Measurements from ENCODE around the gene ARHGAP31.
"Not testable (repeated sequence)": the region's sequence is repeated elsewhere in the genome, so short reads cannot be mapped to it uniquely, and the experiment has no call there.

ARHGAP31 gene

DNA sequence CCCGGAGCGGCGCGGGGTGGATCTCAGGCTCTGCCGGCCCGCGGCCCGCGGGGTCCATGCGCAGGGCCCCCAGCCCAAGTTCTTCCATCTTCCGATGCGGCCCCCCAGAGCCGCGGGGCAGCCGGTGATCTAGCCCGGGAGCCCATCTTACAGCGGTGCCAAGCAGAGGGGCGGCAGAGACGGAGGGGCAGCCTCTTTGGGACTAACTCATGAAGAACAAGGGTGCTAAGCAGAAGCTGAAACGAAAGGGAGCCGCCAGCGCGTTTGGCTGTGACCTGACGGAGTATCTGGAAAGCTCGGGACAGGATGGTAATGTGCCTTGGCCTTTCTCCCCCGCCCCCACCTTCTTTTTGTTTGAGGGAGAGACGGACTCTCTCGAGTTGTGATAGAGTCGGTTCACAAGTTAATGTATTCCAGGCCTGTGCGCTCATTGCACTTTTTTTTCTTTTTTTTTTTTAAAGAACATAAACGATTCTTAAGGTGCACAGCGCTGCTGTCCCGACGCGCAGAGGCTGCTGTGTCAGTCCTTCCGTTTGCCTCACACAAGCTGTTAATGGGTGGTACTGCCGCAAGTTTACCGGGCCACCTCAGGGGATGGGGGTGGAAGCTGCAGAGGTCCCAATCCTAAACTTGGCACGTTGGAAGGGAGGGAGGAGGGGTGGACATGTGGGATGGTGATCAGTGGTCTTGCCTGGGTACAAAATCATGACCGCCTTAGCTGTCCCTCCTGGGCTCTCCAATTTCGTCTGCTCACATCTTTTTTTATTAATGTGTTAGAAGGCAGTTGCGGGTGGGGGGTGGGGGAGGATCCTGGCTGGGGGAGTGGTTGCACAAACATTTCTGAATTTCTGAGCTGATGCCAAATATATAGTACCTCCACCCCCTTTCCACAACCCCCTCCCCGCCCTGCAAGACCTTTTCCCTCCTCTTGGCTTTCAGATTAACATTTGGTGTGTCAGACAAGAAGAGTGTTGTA, 801 bp downstream of the ARHGAP31 start:
- DNase-seq, result peak; percentile 29

GRCh38 chr3:119295816-119296726, 1.9 kb downstream of the ARHGAP31 start:
- peak; percentile 43 for DNase-seq

GRCh38 chr3:119296727-119297122, 2.5 kb downstream of the ARHGAP31 start:
- DNase-seq, result no peak

DNA sequence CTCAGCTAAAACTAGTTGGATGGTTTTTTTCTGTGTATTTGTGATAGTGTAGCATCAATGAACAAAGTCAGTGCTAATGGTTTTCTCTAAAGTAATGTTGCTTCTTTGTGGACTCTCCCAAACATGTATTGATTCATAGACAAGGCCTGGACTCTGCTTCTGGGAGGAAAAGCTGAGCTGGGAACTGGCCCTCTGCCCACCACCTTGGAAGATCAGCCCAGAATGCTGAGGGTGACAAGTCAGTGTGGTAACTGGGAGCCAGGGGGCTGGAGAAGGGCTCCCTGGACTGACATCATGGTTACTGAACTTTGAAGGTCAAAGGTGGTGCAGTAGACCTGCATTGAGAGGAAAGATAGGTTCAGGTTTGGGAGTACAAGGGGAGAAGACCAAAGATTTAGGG, 3.0 kb downstream of the ARHGAP31 start:
- no peak for DNase-seq

DNA sequence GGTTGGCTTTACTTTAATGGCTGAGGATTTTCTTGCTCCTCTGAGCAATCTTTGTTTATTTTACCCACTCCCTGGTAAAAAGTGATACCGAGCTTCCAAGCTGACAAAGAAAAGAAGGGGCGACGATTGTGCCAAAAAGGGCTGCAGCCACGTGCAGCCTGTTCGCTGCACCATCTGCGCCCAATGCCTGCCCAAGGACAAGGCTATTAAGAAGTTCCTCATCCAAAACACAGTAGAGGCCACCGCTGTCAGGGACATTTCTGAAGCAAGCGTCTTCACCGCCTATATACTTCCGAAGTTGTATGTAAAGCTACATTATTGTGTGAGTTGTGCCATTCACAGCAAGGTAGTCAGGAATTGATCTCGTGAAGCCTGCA, 4.4 kb downstream of the ARHGAP31 start:
- peak; percentile 51 for DNase-seq

GRCh38 chr3:119300991-119301391, 6.8 kb downstream of the ARHGAP31 start:
- DNase-seq, result no peak

GRCh38 chr3:119301662-119302061, 7.5 kb downstream of the ARHGAP31 start:
- DNase-seq, result no peak

GRCh38 chr3:119302697-119303551, 8.7 kb downstream of the ARHGAP31 start:
- no peak for DNase-seq

GRCh38 chr3:119304201-119304713, 10.1 kb downstream of the ARHGAP31 start:
- no peak for DNase-seq

DNA sequence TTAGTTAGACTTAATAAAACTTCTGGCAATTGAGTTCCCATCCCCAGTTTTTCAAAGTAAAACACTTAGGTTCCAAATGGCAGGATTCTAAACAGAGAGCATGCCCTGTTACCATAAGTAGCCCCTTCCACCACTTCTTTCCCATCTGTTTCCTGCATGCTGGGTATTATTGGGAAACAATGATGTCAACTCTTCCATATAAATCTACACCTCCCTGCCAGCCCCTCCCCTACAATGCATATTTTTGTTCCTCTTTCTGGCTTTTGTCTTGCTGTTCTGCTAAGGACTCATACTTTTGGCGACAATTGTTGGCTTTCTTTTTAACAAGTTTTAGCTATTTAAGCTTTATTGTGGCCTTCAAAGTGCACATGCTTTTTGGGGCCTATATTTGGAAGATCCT, 11.1 kb downstream of the ARHGAP31 start:
- DNase-seq, result no peak

GRCh38 chr3:119306378-119306777, 12.2 kb downstream of the ARHGAP31 start:
- DNase-seq, result not testable (repeated sequence)

GRCh38 chr3:119308355-119308754, 14.2 kb downstream of the ARHGAP31 start:
- no peak for DNase-seq

DNA sequence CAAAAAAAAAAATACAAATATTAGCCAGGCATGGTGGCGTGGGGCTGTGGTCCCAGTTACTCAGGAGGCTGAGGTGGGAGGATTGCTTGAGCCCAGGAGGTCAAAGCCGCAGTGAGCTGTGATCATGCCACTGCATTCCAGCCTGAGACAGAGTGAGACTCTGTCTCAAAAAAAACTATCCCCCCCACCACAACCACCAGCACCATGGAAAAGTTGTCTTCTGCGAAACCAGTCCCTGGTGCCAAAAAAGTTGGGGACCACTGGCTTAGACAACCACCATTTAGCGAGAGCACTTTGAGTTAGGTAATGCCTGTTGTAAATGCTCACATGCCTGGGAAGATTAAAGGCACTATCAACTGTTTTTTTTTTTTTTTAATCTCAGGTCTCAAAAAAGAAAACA, 15.4 kb downstream of the ARHGAP31 start:
- no peak for DNase-seq

DNA sequence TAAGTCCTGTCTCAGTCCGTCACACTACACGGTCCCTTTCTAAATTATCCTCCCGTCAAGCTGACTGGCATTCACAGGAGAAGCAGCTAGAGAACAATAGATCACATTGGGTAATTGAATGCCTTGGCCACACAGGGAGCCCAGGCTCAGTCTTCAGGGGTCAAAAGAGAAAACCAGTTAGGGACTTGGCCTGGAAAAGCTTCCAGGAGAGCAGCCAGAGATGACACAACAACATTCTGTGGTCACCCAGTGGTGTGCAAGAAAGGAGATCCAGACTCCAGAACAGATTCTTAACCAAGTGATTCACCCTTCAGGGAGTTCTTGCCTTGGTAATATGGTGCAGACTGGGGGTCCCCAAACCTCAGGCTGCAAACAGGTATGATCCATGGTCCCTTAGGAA, 15.9 kb downstream of the ARHGAP31 start:
- DNase-seq, result no peak

- no peak for DNase-seq
Measured at GRCh38 chr3:119311081-119311925, 17.1 kb downstream of the ARHGAP31 start.

DNA sequence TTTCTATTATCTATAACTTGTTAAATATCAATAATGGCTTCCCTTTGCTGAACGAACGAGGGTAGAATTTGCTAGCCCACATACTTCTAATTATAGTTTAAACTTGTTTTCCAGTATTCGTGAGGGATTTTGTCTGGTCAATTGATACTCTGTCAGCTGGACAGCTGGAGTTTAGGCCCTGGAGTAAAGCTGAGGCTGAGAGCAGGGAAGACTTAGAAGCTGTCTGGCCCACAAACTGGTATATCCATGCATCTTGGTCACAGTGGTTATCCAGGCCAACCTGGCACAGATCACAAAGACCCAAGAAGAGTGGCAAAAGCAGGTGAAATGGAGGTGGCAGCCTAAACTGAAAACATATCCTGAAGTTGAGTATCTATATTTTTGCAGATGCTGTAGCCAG, 19.3 kb downstream of the ARHGAP31 start:
- DNase-seq, result no peak

DNA sequence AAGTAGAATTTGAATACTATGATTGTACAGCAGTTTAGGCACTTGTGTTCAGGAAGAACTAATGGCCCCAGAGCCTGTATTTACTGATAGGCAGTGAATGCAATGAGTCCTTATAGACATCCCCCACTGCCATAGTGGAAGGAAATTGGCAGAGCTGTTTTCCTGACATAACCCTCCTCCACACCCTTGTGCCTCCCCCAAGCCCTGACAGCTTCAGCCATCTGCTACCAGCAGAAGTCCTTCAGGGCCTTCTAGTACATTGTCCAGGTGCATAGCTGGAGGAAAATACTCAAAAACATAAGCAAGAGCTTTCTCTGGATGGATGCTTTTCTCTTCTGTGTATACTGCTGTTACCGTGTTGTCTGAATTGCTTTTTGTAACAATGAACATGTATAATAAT, 20.6 kb downstream of the ARHGAP31 start:
- no peak for DNase-seq

DNA sequence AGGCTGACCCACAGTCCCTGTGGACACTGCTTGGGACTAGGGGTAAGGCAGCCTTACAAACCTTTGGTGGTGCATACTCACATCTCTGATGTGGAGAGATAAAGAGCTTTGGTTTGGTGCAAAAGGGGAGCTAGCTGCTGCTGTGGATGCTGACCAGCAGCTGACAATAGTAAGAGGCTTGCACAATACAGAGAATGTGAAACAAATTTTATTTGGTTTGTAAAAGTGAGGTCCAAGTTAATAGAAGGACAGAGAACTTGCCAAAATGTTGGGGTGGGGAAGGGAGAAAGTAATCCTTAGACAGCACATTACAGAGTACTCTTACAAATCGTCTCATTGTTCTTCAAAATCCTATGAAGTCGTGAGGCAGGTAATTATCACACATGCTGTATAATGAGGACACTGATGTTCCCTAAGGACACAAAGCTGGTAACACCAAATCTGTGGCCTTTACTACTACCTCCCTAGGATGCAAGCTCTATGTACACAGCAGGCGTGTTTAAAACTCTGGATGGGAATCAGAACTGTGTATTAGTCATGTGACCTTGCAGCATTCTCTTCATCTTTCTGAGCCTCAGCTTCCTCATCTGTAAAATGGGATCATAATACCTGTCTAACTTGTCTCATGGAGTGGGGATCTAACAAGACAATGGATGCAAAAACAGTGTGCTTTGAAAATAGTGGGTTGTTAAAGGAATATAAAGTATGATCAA, 21.6 kb downstream of the ARHGAP31 start:
- DNase-seq, result no peak

DNA sequence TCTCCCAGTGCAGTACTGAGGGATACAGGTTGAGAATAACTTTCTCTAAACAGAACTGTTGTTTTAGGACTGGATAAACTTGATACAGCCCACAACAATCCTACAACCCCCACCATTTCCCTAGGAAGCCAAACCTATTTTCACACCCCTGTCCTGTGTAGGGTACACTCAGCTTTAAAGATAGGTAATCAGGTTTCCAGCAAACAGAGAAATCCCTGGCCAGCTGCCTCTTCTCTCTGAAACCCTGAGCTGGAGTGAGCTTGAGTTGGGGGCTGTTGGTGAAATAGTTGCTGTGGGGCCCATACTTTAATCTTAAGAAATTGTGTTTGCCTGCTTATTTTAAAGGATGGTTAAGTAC, 22.1 kb downstream of the ARHGAP31 start:
- no peak for DNase-seq

DNA sequence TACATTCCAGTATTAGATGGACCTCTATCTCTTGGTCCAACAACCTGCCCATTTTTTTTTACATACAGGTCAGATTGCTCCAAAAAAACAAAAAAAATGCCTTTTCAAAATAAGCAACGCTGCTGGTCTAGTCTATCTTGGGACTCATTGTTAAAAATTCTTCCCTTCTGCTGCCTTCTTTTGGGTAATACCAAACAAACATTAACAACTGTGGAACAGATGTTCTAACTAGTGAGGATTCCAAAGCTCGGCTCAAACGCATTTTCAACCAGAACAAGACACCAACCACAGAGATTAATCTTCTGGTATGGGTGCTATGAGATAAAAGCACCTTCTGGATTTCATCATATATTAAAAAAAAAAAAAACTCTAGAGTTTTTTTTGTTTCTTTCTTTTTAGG, 24.7 kb downstream of the ARHGAP31 start:
- DNase-seq, result no peak

GRCh38 chr3:119319311-119319710, 25.1 kb downstream of the ARHGAP31 start:
- DNase-seq, result no peak

All from DMS79 treated with DMSO at 0.1 percent for 48 hours (cell line).